ENCODE results near the gene KIAA1614.

- TF ChIP-seq SIN3A (IDR thresholded peaks at IDR 0.05; ENCODE audit: borderline replicate concordance, insufficient read depth, low read length) (no peak), POLR2AphosphoS5 (IDR thresholded peaks at IDR 0.05; ENCODE audit: low read depth, low read length) (no peak), TAF1 (IDR thresholded peaks at IDR 0.05; ENCODE audit: borderline replicate concordance, insufficient read depth, low read length) (no peak), REST (IDR thresholded peaks at IDR 0.05; ENCODE audit: insufficient read depth in 1 of 2, low read depth in 2 of 2, low read length in 2 of 2) (no peak)
Observed at GRCh38 chr1:180912211-180912800, 391 bp upstream of the KIAA1614 start.

Measured in PFSK-1 (cell line).